ENCODE data around the gene KANSL3.

The KANSL3 gene

DNA sequence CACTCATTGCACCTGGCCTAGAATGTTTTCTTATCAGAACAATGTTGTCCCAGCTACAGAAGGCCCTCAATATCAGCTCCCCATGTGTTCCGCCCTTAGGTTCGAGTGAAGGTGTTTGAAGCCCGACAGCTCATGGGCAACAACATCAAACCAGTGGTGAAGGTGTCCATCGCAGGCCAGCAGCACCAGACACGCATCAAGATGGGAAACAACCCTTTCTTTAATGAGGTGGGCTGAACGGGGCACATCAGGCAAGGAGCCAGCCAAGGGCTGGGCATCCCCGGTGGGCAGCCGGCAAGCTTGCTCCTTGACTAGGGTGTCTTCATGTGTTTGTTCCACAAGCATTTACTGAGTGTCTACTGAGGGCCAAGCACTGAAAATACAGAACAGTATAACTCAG, 13.7 kb upstream of the KANSL3 start:
- TF ChIP-seq, protein P1, sequence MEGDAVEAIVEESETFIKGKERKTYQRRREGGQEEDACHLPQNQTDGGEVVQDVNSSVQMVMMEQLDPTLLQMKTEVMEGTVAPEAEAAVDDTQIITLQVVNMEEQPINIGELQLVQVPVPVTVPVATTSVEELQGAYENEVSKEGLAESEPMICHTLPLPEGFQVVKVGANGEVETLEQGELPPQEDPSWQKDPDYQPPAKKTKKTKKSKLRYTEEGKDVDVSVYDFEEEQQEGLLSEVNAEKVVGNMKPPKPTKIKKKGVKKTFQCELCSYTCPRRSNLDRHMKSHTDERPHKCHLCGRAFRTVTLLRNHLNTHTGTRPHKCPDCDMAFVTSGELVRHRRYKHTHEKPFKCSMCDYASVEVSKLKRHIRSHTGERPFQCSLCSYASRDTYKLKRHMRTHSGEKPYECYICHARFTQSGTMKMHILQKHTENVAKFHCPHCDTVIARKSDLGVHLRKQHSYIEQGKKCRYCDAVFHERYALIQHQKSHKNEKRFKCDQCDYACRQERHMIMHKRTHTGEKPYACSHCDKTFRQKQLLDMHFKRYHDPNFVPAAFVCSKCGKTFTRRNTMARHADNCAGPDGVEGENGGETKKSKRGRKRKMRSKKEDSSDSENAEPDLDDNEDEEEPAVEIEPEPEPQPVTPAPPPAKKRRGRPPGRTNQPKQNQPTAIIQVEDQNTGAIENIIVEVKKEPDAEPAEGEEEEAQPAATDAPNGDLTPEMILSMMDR (conservative IDR thresholded peaks at IDR 0.05): no peak
- no peak for TF ChIP-seq ZFX (IDR thresholded peaks at IDR 0.05)
- no peak overlapping the region for H3K27ac ChIP-seq

DNA sequence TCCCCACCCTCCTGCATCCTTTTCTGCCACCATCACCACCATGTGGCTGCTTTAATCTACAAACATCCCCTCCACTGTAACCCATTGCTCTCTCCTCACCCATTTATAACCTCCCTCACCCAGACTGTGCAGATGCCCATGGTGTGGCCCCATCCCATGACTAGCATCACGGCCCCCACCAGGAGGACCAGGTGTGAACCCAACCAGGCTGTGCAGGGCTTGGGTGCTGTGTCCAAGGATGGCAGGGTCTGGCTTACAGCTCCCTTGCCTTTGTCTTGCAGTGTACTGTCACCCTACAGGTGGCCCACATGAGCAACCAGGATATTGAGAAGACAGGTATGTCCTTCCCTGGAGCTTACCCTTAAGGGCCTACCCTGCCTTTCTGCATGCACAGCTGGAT, 11.2 kb upstream of the KANSL3 start:
- TF ChIP-seq ZFX (IDR thresholded peaks at IDR 0.05): no peak
- TF ChIP-seq, protein P1 (conservative IDR thresholded peaks at IDR 0.05): no peak
- no peak overlapping the region for H3K27ac ChIP-seq

DNA sequence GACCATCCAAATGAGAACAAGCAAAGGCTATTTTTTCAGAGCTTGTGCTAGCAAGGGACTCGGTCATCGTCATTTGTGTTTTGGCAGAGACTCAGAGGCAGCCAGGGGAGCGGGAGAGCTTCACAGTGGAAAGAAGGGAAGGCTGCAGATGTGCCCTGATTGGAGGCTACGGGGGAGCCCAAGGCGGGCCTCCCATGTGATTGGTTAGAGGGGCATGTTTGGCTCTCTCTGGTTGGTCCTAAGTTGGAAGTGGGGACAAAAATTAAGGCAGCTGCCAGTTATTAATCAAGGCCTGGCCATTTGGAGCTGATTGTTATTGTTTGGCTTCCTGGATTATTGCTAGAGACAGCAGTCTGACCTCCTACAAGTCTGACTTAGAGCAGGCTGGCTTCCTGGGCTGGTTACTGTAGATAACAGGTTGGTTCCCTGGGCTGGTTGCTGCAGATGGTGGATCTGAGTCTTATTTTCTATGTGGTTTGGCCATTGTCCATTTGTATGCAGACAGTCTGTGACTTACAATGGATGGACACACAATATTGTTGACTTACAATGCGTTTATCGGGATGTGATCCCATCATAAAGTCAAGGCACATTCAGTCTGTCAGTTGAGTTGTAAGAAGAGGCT, 10.3 kb upstream of the KANSL3 start:
- TF ChIP-seq, protein P1 (conservative IDR thresholded peaks at IDR 0.05): no peak
- TF ChIP-seq ZFX (IDR thresholded peaks at IDR 0.05): no peak
- no peak overlapping the region for H3K27ac ChIP-seq

DNA sequence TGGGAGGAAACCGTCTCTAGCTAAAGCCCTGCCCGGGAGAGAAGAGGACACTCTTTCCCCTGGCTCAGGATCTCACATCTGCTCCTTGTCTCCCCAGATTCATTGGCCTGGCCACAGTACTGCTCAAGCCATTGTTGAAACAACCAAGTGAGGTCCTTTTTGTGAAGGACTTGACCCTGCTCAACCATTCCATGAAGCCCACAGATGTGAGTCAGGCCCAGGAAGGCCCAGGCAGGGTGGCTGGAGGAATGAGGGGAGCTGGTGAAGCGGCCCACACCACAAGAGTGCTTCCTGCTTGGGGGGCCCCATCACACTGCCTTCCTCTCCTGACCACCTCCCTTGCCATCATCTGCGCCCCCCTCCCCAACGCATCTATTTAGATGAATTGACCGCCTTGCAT, 9.6 kb upstream of the KANSL3 start:
- H3K27ac ChIP-seq: no peak overlapping the region
- TF ChIP-seq, protein P1 (conservative IDR thresholded peaks at IDR 0.05): no peak
- TF ChIP-seq ZFX (IDR thresholded peaks at IDR 0.05): no peak

DNA sequence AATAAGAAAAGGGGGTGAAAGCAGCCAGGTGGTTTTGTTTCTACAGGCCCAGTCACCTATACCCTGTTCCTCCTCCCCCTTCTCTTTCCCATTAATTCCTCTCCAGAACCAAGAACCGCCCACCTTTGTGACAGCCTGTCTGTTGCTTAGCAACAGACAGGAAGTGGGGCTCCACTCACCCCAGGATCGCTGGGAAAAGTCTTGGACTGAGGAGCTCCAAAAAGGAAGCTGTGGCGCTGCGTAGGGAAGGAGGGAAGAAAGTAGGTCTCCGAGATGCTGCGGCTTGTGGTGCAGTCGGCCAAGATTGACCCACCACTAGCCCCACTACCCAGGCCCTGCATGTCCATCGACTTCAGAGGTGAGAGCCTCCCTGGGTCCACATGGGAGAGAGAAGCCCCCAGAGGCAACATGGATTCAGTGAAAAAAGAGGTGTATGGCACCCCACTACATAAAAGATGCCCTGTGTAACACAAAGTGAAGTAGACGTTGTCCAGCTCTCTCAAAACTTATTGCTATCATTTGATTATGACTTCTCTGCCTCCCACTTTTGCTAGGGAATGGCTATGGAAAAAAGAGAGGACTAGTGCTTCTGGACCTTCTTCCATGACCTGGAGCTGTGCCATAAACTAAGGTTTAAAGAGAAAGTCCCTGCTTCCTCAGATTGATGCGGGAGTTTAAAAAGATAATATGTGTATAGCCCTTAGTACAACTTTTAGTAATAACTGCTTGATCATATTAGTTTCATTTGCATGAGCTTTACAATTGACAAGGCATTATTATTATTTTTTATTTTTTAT, 4.7 kb upstream of the KANSL3 start, which contains the start of gene FER1L5:
Gene FER1L5 (plus strand): TSS at position 201 of the 797 bp plus-strand sequence. CDS start 73 bp downstream, at position 274.
- TF ChIP-seq ZFX (IDR thresholded peaks at IDR 0.05): no peak
- TF ChIP-seq, protein P1 (conservative IDR thresholded peaks at IDR 0.05): no peak
- no peak within 1 kb of the TSS for H3K27ac ChIP-seq

DNA sequence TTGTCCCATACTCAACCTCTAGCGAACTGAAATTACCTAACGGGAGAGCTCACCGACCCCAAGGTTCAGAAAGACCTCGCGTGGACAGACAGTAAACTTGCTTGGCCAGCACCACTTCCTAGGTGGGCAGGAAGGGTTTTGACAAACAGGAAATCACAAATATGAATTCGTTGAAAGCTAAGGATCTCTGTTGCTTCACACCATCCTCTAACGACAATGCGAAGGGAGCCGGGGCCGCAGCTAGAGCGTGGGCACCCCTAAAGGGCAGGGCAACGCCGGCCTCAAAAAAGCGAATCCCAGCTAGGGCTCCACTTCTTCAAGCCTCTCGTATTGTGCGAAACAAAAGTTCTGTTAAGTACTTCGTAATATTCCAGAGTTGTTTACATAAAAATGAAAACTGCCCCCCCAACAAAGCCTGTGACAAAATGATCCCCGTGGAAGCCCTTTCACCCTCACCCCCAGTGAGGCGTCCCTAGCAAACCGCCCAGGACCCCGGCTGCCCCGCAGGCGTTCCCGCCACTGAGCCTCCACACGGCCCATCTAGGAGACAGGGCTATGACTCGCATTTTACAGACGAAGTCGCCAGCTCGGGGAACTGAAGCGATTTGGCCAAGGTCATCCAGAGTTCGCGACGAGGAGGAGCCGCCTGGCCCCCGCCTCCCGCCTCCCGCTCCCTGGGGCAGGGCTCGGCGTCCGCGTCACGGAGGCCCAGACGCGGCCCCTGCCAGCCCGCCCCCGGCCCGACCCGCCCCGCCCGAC, 548 bp downstream of the KANSL3 start:
- TF ChIP-seq ZFX (IDR thresholded peaks at IDR 0.05): no peak; the same call in 1 of the 2 replicates
- TF ChIP-seq, protein P1 (conservative IDR thresholded peaks at IDR 0.05): no peak
- H3K27ac ChIP-seq: peak overlapping the region; percentile 76
